K562 (cell line): Measurements from ENCODE around the gene PLK1. TPM values are rescaled to one million over a fixed set of nuclear protein-coding genes. Genes with fewer than 3 reads are reported as not detected.

ENCODE experiments used
- CBFB ChIP-seq: sonication (generic); formaldehyde crosslinking; IDR thresholded peaks from 2 replicates; pipeline ENCODE4 v1.4.0; 2020; ENCODE audit warnings: mild to moderate bottlenecking, missing genetic modification reagents
- HEY1 ChIP-seq: fragments of 250-450 bp; sonication (Bioruptor Pico); IDR thresholded peaks from 2 replicates; pipeline ENCODE4 v1.5.0; 2020; ENCODE audit warnings: mild to moderate bottlenecking, moderate library complexity, borderline replicate concordance
- HMGXB4 ChIP-seq: sonication (generic); formaldehyde crosslinking; IDR thresholded peaks from 2 replicates; pipeline ENCODE4 v1.8.1; 2023; ENCODE audit warnings: mild to moderate bottlenecking, missing genetic modification reagents
- IRF2 ChIP-seq: sonication (generic); formaldehyde crosslinking; IDR thresholded peaks from 2 replicates; pipeline ENCODE4 v1.8.1; 2022; ENCODE audit warnings: mild to moderate bottlenecking, missing genetic modification reagents
- JUND ChIP-seq, 2 experiments: IDR thresholded peaks; 2 replicates in 1 of 2; 3 replicates in 1 of 2; pipeline ENCODE4 v1.6.1; 2011; ENCODE audit warnings: borderline replicate concordance in 2 of 2, low read depth in 2 of 2, low read length in 2 of 2, improper control_type of control experiment in 1 of 2, missing biosample characterization in 1 of 2, missing genetic modification characterization in 1 of 2, missing genetic modification reagents in 1 of 2
- KAT8 ChIP-seq: fragments of 450-650 bp; IDR thresholded peaks from 2 replicates; pipeline ENCODE4 v1.6.1; 2016; ENCODE audit warnings: low read depth, mild to moderate bottlenecking
- MCM2 ChIP-seq: fragments of 450-650 bp; IDR thresholded peaks from 2 replicates; pipeline ENCODE4 v1.6.1; 2017; ENCODE audit warnings: low read depth, mild to moderate bottlenecking
- NCOA6 ChIP-seq: fragments of 450-650 bp; IDR thresholded peaks from 2 replicates; pipeline ENCODE4 v1.6.1; 2017; ENCODE audit warnings: mild to moderate bottlenecking
- NFE2L1 ChIP-seq: fragments of 450-650 bp; IDR thresholded peaks from 2 replicates; pipeline ENCODE4 v1.6.1; 2016; ENCODE audit warnings: missing genetic modification characterization, low read depth, mild to moderate bottlenecking, missing compliant biosample characterization, moderate library complexity, borderline replicate concordance
- NFYB ChIP-seq: IDR thresholded peaks from 2 replicates; pipeline ENCODE4 v1.6.1; 2011; ENCODE audit warnings: mild to moderate bottlenecking, moderate library complexity; ENCODE audit not compliant: insufficient read length; ENCODE audit errors: extremely low read depth
- NR2F6 ChIP-seq: fragments of 450-650 bp; formaldehyde crosslinking; IDR thresholded peaks from 2 replicates; pipeline ENCODE4 v1.4.0; 2020; ENCODE audit warnings: mild to moderate bottlenecking
- SETDB1 ChIP-seq: IDR thresholded peaks from one replicate; pipeline ENCODE4 v1.6.1; 2012; ENCODE audit warnings: low read length, control low read depth, inconsistent platforms
- SRF ChIP-seq, 2 experiments: fragments of 250-450, 450-650 bp in 1 of 2; sonication (Bioruptor Pico) in 1 of 2; sonication (generic) in 1 of 2; formaldehyde crosslinking; IDR thresholded peaks; 2 replicates each; pipeline versions ENCODE4 v1.5.0 to v1.5.1; 2020 to 2022; ENCODE audit warnings: mild to moderate bottlenecking in 1 of 2, missing genetic modification reagents in 1 of 2
- ZBTB8A ChIP-seq: fragments of 450-650 bp; IDR thresholded peaks from 2 replicates; pipeline ENCODE4 v1.6.1; 2018; ENCODE audit warnings: mild to moderate bottlenecking, moderate library complexity; ENCODE audit not compliant: partially characterized antibody
- ZNF224 ChIP-seq: sonication (generic); formaldehyde crosslinking; IDR thresholded peaks from 2 replicates; pipeline ENCODE4 v1.8.0; 2022; ENCODE audit warnings: mild to moderate bottlenecking, missing genetic modification reagents
- ZNF282 ChIP-seq: sonication (generic); formaldehyde crosslinking; IDR thresholded peaks from 2 replicates; pipeline ENCODE4 v1.8.1; 2023; ENCODE audit warnings: missing genetic modification reagents
- polyA plus RNA-seq, 8 experiments: library from polyadenylated mRNA; depleted of rRNA in 4 of 8; stranded (reverse) in 5 of 8; unstranded in 3 of 8; fragments of >200 nt; fragmentation: Nextera tagmentation in 2 of 8; fragmentation: Illumina TruSeq in 1 of 8; extraction: Ambion mirVana in 2 of 8; extraction: Trizol in 1 of 8; gene quantifications; 2 replicates each; pipeline versions ENCODE4 v1.2.1 to v1.2.3, GENCODE V29; 2011 to 2014; ENCODE audit warnings: inconsistent platforms in 1 of 8, missing spikeins in 1 of 8
- total RNA-seq, 7 experiments: library from RNA; depleted of rRNA in 6 of 7; stranded (reverse); fragments of >200 nt in 6 of 7; fragmentation: Illumina TruSeq in 2 of 7; extraction: Trizol in 2 of 7; gene quantifications; 2 replicates each; pipeline versions ENCODE4 v1.2.1 to v1.2.3, GENCODE V29; 2011 to 2021; ENCODE audit warnings: low replicate concordance in 1 of 7
- TF ChIP-seq, protein P1 (sequence below): fragments of 250-450 bp; sonication (Bioruptor Pico); IDR thresholded peaks from 2 replicates; pipeline ENCODE4 v1.6.1; 2021; ENCODE audit warnings: mild to moderate bottlenecking
- TF ChIP-seq, protein P2 (sequence below): sonication (generic); formaldehyde crosslinking; IDR thresholded peaks from 2 replicates; pipeline ENCODE4 v1.8.0; 2022; ENCODE audit warnings: mild to moderate bottlenecking, missing genetic modification reagents
- TF ChIP-seq, protein P3 (sequence below): IDR thresholded peaks from 2 replicates; pipeline ENCODE4 v1.6.1; 2014; ENCODE audit warnings: antibody characterized with exemption
- TF ChIP-seq, protein P4 (sequence below), 2 experiments: fragments of 450-650 bp in 1 of 2; sonication (generic) in 1 of 2; formaldehyde crosslinking; conservative IDR thresholded peaks; 2 replicates each; pipeline versions ENCODE4 v1.4.0 to v1.8.1; 2020 to 2022; ENCODE audit warnings: mild to moderate bottlenecking in 1 of 2, missing genetic modification reagents in 1 of 2

PLK1 gene
- total and polyA plus RNA-seq, 9 of the 15 experiments (the other 6 are each of a cell fraction or from before 2014, with no cell fraction given): 13.6 to 212 (median 45.5) TPM

DNA sequence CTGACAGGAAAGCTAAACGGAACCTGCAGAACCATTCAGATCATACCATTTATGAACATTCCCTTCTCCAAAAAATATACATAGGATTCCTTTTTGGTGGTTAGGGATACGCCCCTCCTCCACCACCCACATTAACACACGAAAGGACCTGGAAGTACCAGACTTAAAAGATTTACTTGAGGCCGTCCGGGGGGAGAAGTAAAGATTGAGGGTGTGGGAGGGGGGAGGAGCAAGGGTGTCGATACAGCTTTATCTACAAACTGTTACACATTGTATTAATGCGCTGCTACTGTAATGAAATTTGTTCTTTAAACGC is 38.1 kb upstream of the PLK1 start (continued):
- TF ChIP-seq MCM2: no peak
- no peak for TF ChIP-seq HEY1 (CRISPR knock-in tag)
- TF ChIP-seq ZNF282 (CRISPR knock-in tag): no peak
- TF ChIP-seq, protein P1, sequence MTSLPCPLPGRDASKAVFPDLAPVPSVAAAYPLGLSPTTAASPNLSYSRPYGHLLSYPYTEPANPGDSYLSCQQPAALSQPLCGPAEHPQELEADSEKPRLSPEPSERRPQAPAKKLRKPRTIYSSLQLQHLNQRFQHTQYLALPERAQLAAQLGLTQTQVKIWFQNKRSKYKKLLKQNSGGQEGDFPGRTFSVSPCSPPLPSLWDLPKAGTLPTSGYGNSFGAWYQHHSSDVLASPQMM: no peak
- no peak for TF ChIP-seq NFYB
- no peak for TF ChIP-seq KAT8
- TF ChIP-seq HMGXB4 (CRISPR knock-in tag): no peak
- TF ChIP-seq, protein P2, sequence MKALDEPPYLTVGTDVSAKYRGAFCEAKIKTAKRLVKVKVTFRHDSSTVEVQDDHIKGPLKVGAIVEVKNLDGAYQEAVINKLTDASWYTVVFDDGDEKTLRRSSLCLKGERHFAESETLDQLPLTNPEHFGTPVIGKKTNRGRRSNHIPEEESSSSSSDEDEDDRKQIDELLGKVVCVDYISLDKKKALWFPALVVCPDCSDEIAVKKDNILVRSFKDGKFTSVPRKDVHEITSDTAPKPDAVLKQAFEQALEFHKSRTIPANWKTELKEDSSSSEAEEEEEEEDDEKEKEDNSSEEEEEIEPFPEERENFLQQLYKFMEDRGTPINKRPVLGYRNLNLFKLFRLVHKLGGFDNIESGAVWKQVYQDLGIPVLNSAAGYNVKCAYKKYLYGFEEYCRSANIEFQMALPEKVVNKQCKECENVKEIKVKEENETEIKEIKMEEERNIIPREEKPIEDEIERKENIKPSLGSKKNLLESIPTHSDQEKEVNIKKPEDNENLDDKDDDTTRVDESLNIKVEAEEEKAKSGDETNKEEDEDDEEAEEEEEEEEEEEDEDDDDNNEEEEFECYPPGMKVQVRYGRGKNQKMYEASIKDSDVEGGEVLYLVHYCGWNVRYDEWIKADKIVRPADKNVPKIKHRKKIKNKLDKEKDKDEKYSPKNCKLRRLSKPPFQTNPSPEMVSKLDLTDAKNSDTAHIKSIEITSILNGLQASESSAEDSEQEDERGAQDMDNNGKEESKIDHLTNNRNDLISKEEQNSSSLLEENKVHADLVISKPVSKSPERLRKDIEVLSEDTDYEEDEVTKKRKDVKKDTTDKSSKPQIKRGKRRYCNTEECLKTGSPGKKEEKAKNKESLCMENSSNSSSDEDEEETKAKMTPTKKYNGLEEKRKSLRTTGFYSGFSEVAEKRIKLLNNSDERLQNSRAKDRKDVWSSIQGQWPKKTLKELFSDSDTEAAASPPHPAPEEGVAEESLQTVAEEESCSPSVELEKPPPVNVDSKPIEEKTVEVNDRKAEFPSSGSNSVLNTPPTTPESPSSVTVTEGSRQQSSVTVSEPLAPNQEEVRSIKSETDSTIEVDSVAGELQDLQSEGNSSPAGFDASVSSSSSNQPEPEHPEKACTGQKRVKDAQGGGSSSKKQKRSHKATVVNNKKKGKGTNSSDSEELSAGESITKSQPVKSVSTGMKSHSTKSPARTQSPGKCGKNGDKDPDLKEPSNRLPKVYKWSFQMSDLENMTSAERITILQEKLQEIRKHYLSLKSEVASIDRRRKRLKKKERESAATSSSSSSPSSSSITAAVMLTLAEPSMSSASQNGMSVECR: no peak
- TF ChIP-seq JUND (IDR thresholded peaks at IDR 0.05; ENCODE audit: borderline replicate concordance, low read depth, low read length): no peak
- TF ChIP-seq JUND (tag; IDR thresholded peaks at IDR 0.05; ENCODE audit: borderline replicate concordance, low read depth, low read length): no peak
- TF ChIP-seq NCOA6: no peak
- no peak for TF ChIP-seq NR2F6 (CRISPR knock-in tag)
- TF ChIP-seq IRF2 (CRISPR knock-in tag): no peak
- TF ChIP-seq SETDB1: no peak
- no peak for TF ChIP-seq NFE2L1 (tag)
- TF ChIP-seq SRF (CRISPR knock-in tag; IDR thresholded peaks at IDR 0.05): no peak
- TF ChIP-seq CBFB: no peak
- no peak for TF ChIP-seq ZNF224 (CRISPR knock-in tag)
- TF ChIP-seq ZBTB8A: no peak
- TF ChIP-seq, protein P3, sequence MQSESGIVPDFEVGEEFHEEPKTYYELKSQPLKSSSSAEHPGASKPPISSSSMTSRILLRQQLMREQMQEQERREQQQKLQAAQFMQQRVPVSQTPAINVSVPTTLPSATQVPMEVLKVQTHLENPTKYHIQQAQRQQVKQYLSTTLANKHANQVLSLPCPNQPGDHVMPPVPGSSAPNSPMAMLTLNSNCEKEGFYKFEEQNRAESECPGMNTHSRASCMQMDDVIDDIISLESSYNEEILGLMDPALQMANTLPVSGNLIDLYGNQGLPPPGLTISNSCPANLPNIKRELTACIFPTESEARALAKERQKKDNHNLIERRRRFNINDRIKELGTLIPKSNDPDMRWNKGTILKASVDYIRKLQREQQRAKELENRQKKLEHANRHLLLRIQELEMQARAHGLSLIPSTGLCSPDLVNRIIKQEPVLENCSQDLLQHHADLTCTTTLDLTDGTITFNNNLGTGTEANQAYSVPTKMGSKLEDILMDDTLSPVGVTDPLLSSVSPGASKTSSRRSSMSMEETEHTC: no peak
- TF ChIP-seq, protein P4, sequence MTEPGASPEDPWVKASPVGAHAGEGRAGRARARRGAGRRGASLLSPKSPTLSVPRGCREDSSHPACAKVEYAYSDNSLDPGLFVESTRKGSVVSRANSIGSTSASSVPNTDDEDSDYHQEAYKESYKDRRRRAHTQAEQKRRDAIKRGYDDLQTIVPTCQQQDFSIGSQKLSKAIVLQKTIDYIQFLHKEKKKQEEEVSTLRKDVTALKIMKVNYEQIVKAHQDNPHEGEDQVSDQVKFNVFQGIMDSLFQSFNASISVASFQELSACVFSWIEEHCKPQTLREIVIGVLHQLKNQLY (CRISPR knock-in tag; conservative IDR thresholded peaks at IDR 0.05): no peak
